ENCODE data around the gene GRM7. TPM values are rescaled to one million over a fixed set of nuclear protein-coding genes. Genes with fewer than 3 reads are reported as not detected.

GRM7 gene
- total RNA-seq, 1 donor from 2014 or later, result 0.16 TPM

DNA sequence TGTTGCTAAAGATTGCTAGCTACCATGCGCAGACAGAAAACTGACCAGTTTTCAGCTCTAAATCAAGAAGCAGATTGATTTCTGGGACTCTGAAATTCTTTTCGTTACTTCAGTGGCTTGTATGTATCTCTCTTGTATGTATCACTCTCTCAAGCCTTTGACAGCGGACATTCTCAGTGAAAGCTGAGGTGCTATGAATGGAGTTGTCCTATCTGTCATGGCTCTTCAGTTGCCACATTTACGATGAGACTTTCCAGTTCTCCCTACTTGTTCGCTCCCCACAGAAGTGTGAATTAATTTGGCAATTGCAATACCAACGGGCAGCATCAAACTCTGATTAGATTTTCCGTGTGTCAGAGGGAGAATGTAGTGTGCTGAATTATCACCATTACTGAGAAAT lies 432.4 kb downstream of the GRM7 start:
- no peak for DNase-seq (ENCODE audit: low spot score)

DNA sequence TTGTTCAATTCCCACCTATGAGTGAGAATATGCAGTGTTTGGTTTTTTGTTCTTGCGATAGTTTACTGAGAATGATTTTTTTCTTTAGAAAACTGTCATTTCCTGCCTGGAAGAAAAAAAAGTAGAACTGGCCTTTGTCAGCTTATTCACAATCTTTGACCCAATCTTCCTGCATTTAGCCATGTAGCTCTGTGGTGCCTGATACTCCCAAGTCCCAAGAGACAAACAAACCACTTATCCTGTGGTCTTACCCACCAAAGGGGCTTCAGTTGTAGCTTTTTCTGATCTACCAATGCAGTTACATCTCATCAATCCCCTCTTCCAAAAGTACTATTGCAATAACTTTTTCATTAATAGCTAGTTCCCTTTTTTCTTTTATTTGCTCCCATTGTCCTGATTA lies 444.6 kb downstream of the GRM7 start:
- no peak for DNase-seq (ENCODE audit: low spot score)

DNA sequence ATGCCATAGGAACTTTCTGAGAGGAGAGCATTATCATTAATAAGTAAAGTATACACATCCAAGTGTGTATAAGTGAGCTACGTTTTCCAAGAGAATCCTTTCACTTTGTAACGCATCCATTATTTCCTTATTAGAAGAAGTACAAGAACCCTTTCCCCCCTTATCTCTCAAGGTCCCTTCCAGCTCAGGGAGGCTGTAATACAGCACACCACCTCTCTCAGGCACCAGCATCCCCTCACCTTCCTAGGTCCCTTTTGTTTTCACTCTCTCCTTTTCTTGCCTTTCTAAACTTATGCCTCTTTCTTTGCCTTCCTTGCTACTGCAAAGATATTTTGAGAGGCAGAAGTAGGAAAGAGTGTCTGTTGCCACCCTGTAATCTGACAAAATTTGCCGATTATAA lies 446.0 kb downstream of the GRM7 start:
- no peak for DNase-seq (ENCODE audit: low spot score)

DNA sequence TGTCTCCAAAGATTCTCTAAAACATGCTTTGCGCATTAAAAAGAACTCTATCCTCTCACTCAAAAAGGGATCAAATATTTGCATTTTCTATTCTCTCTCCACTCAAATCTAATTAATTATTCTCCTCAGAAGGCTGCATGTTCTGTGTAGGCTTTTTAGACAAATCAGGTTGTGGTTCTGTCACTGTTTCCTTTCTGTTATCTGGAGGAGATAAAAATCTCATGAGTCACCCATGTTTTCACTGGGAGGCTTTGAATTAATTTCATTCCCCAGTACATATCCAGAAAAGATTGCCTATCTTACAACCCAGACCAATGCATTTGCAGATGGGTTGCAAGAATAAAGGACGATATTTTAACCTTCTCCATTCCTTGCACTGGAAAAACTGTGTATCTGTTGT lies 446.5 kb downstream of the GRM7 start:
- DNase-seq (ENCODE audit: low spot score), result no peak

DNA sequence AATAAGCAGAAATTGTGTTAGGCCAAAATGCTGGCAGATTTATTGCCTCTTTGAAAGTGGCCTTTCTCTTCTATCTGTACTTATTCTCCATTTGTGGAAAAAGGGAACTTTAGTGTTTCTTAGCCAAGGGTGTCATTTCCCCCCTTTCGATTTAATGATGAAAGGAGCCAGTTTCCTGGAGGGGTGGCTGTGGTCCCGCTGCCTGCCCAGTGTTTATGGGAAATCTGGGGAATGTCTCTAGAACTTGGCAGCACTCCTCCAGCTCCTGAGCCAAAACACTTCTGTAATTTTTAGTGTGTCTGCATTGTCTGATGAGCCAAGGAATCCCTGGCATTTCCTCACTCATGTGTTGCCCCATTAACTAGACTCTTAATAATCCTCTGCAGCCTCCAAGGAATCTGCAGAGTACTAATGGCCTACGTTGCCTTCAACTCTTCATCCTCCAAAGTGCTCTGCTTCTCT lies 448.8 kb downstream of the GRM7 start:
- DNase-seq (ENCODE audit: low spot score), result no peak

GRCh38 chr3:7315037-7315436 lies 454.1 kb downstream of the GRM7 start:
- no peak for DNase-seq (ENCODE audit: low spot score)

- DNase-seq (ENCODE audit: low spot score), result no peak
Measured at GRCh38 chr3:7322957-7323669, 462.2 kb downstream of the GRM7 start.

DNA sequence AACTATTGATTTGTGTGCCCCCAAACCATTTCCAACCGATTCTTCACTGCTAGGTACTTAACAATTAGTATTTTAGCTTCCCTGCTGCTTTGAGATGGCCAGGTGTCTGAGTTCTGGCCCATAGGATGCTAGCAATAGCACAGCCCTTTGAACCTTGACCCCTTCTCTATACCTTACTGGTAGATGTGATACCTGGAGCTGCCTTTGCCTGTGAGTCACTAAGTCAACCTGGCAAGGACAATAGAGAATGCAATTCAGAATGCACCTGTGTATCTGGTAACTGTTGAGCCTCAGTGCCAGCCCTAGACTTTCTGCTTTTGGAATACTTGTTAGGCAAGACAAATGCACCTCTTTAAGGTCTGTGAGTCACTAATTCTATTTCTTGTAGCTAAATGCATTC lies 467.4 kb downstream of the GRM7 start:
- DNase-seq (ENCODE audit: low spot score), result no peak

GRCh38 chr3:7332696-7333095 lies 471.8 kb downstream of the GRM7 start:
- DNase-seq (ENCODE audit: low spot score), result no peak

GRCh38 chr3:7333125-7333524 lies 472.2 kb downstream of the GRM7 start:
- DNase-seq (ENCODE audit: low spot score), result no peak

- no peak for DNase-seq (ENCODE audit: low spot score)
Measured at GRCh38 chr3:7340795-7341194, 479.9 kb downstream of the GRM7 start.

DNA sequence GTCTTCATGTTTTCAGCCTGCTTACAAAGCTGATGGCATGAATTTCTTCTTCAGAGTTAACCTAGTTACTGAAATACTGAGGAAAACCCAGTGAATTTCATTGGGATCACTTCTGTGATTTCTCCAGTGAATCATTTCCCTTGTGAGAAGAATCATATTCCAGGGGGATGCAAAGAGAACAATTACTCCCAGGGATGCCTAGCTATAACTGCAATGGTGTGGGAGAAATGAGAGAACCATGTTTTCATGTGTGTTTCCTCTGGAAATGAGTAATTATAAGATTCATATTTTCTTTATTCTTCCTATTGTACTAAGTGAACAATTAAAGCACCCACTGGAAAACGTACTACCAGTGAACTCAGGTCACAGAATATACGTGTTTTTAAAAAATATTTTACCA lies 485.4 kb downstream of the GRM7 start:
- no peak for DNase-seq (ENCODE audit: low spot score)

GRCh38 chr3:7357101-7357500 lies 496.2 kb downstream of the GRM7 start:
- DNase-seq (ENCODE audit: low spot score), result no peak

DNA sequence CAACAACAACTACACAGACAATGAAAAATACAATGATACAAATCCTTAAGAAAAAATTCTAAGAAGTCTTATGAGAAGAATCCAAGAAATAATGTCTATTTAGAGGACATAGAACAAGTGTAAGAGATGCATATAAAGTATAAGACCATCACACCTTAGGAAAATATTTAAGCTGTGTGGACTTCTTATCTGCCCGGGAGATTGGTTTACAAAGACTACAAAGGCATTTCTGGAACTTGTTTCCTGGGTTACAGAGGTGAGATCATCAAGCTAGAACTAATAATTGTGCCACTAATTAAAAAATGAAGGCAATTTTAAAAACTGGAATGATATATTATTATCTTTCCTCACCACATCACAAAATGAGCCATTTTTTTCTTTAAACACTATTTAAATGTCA lies 507.1 kb downstream of the GRM7 start:
- no peak for DNase-seq (ENCODE audit: low spot score)

DNA sequence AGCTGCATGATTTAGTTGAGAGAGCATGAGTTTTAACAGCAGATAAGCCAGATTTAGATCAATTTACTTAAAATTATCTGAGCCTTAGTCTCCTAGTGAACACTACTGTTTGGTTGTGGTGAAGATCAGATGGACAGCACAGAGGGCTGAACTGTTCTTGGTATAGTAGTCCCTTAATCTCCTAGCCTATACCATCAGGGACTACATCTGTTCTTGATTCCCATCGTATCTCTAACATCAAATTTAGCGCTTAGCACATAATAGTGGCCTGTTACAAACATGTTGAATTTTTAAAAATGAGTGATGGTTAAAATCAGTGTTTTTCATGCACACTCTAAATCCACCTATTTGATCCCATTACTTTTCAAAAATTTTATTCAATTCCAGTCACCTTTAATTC lies 507.7 kb downstream of the GRM7 start:
- no peak for DNase-seq (ENCODE audit: low spot score)

DNA sequence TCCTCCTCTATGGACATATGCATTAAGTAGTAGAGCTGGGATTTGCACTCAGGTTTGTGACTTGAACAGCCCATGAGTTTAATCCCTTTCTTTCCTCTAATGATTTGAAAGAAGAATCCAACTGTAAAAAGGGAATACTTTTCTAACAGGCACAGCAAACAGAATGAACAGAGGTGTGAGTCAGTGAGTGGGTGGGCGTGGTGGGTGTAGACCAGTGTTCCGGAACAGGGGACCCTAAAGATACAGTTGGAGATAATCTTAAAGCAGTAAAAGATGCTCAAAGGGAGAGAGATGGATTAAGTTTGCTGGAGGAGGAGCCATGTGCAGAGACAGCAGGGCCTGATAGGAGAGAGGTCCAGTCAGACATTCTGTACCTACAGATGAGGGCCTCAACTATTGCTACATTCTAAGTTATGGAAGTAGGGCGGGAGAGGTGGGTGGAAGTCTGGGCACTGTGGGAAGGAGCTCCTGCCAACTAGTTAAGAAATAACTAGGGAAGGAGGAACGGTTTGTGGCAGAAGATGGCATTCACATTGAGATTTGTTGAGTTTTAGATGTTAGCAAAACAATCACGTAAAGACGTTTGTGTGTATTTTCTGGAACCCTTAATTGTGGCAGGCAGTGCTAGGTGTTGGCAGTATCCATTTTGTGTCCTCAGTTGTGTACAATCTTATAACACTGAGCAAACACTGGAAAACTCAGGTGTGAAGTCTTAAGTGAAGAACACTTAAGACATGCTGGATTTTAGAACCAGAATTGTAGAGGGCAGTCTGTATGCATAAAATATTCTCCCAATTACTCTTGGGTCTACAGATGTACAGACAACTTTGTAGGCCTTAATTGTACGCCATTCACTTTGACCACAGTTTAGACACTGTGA lies 511.0 kb downstream of the GRM7 start:
- no peak for DNase-seq (ENCODE audit: low spot score)

GRCh38 chr3:7377103-7377502 lies 516.2 kb downstream of the GRM7 start:
- DNase-seq (ENCODE audit: low spot score), result no peak

- DNase-seq (ENCODE audit: low spot score), result no peak
Measured at GRCh38 chr3:7381741-7382140, 520.8 kb downstream of the GRM7 start.

GRCh38 chr3:7382293-7383010 lies 521.5 kb downstream of the GRM7 start:
- DNase-seq (ENCODE audit: low spot score), result no peak

DNA sequence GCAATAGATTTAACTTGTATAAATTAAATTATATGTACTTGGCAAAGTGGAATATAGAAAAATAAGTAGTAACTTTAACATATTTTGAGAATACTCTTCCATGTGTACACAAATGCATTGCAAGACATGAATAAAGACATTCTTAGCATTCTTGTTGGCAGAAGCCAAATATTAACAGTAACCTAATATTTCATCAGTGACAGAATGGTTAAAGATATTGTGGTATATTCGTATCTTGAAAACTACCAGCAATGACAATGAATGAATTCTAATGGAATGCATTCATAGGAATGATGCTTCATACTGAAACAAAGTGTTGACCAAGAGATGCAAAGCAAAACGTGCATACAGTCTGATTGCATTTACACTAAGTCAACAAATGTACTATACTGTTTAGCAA lies 524.7 kb downstream of the GRM7 start:
- no peak for DNase-seq (ENCODE audit: low spot score)

GRCh38 chr3:7388026-7388425 lies 527.1 kb downstream of the GRM7 start:
- DNase-seq (ENCODE audit: low spot score), result no peak

GRCh38 chr3:7392206-7392605 lies 531.3 kb downstream of the GRM7 start:
- no peak for DNase-seq (ENCODE audit: low spot score)

Measured in mesenteric fat pad (tissue), 1 donor.